Endothelial cell of umbilical vein (primary cell): ENCODE measurements around the gene OSBPL9. TPM values are rescaled to one million over a fixed set of nuclear protein-coding genes. Genes with fewer than 3 reads are reported as not detected.

ENCODE experiments used
- BruUV-seq: library from RNA; stranded (reverse); fragments of 400-500 nt; replicated peaks from 2 replicates; lab custom pipeline; 2021; lab: Mats Ljungman, UMichigan
- CTCF ChIA-PET: fragments of 300-600, 350-600 bp; sonication (Branson Sonifier 250); formaldehyde crosslinking; loops from one replicate; lab custom pipeline; 2021; ENCODE audit warnings: antibody characterized with exemption, inconsistent platforms; lab: Charles Lee
- POLR2A ChIA-PET: fragments of 300-600, 350-600 bp; sonication (Branson Sonifier 250); formaldehyde crosslinking; loops from one replicate; lab custom pipeline; 2021; ENCODE audit warnings: antibody characterized with exemption, inconsistent platforms; lab: Charles Lee
- DNase-seq: peaks from one replicate; pipeline ENCODE4 v3.0.0-alpha.2; 2011; ENCODE audit warnings: low read depth, low spot score
- FAIRE-seq: peaks from 2 replicates; lab custom pipeline; 2011; peaks lifted over from hg19 to GRCh38; lab: Jason Lieb, UNC
- H2AFZ ChIP-seq: 2 replicates; pipeline ENCODE4 v1.6.0; 2012; ENCODE audit warnings: low read depth, low read length, control low read depth, inconsistent platforms
- H3K27ac ChIP-seq: 2 replicates; pipeline ENCODE4 v1.5.1; 2011; ENCODE audit warnings: low read depth, mild to moderate bottlenecking, control low read depth, low read length, moderate library complexity; ENCODE audit not compliant: insufficient read depth
- H3K27me3 ChIP-seq, 2 experiments: 2 replicates each; pipeline versions ENCODE4 v1.6.0 to v1.6.1; 2011; ENCODE audit warnings: low read length in 2 of 2, mixed read lengths in 1 of 2; ENCODE audit not compliant: control insufficient read depth in 2 of 2, insufficient read depth in 2 of 2
- H3K36me3 ChIP-seq, 2 experiments: 2 replicates in 1 of 2; 3 replicates in 1 of 2; pipeline ENCODE4 v1.5.1; 2011; ENCODE audit warnings: low read length in 2 of 2, mild to moderate bottlenecking in 1 of 2, moderate library complexity in 1 of 2; ENCODE audit not compliant: control insufficient read depth in 2 of 2, insufficient read depth in 2 of 2; ENCODE audit errors: extremely low read depth in 1 of 2
- H3K4me1 ChIP-seq: 3 replicates; pipeline ENCODE4 v1.5.1; 2011; ENCODE audit warnings: mild to moderate bottlenecking, low read length; ENCODE audit not compliant: control insufficient read depth, insufficient read depth; ENCODE audit errors: extremely low read depth
- H3K4me2 ChIP-seq: 2 replicates; pipeline ENCODE4 v1.6.1; 2011; ENCODE audit warnings: low read length, control low read depth, mixed read lengths; ENCODE audit not compliant: insufficient read depth
- H3K4me3 ChIP-seq, 3 experiments: fragments of 200-600 bp in 1 of 3; sonication (generic), shearing (Covaris generic) in 1 of 3; replicated peaks in 1 of 3; 2 replicates each; pipeline ENCODE4 v1.5.1; 2011 to 2016; ENCODE audit warnings: control low read depth in 3 of 3, low read length in 3 of 3, mild to moderate bottlenecking in 2 of 3, inconsistent platforms in 1 of 3, low read depth in 1 of 3, moderate library complexity in 1 of 3; ENCODE audit not compliant: insufficient read depth in 1 of 3
- H3K79me2 ChIP-seq: 2 replicates; pipeline ENCODE4 v1.6.0; 2012; ENCODE audit warnings: low read length, inconsistent platforms; ENCODE audit not compliant: control insufficient read depth, insufficient read depth
- H3K9ac ChIP-seq: replicated peaks from 2 replicates; pipeline ENCODE3; 2011; ENCODE audit warnings: low read length, control low read depth; ENCODE audit not compliant: insufficient read depth; ENCODE audit errors: extremely low read depth
- H3K9me1 ChIP-seq: replicated peaks from 3 replicates; pipeline ENCODE4 v1.6.0; 2011; ENCODE audit warnings: mild to moderate bottlenecking, low read length; ENCODE audit not compliant: control insufficient read depth, insufficient read depth; ENCODE audit errors: extremely low read depth
- H3K9me3 ChIP-seq: replicated peaks from 2 replicates; pipeline ENCODE4 v1.5.1; 2012; ENCODE audit warnings: low read length, inconsistent platforms; ENCODE audit not compliant: control insufficient read depth, insufficient read depth
- H4K20me1 ChIP-seq: replicated peaks from 2 replicates; pipeline ENCODE3; 2011; ENCODE audit warnings: mild to moderate bottlenecking, low read length; ENCODE audit not compliant: control insufficient read depth, insufficient read depth; ENCODE audit errors: extremely low read depth
- CTCF ChIP-seq, 2 donors: IDR thresholded peaks; 1 replicate in 1 of 2; 2 replicates in 1 of 2; pipeline ENCODE4 v1.5.1; 2011; ENCODE audit warnings: low read length in 2 of 2, mild to moderate bottlenecking in 2 of 2, moderate library complexity in 2 of 2, control low read depth in 1 of 2, inconsistent platforms in 1 of 2, low read depth in 1 of 2; ENCODE audit not compliant: insufficient read depth in 1 of 2; ENCODE audit errors: extremely low read depth in 1 of 2
- EZH2 ChIP-seq: IDR thresholded peaks from 2 replicates; pipeline ENCODE4 v1.6.1; 2012; ENCODE audit warnings: borderline replicate concordance, low read depth, mild to moderate bottlenecking, moderate library complexity, low read length, inconsistent platforms; ENCODE audit not compliant: severe bottlenecking
- FOS ChIP-seq: IDR thresholded peaks from 2 replicates; pipeline ENCODE4 v1.6.1; 2011; ENCODE audit warnings: mild to moderate bottlenecking, low read length, moderate library complexity, borderline replicate concordance; ENCODE audit not compliant: insufficient read depth
- GATA2 ChIP-seq: IDR thresholded peaks from 2 replicates; pipeline ENCODE4 v1.7.0; 2011; ENCODE audit warnings: low read depth, mild to moderate bottlenecking, moderate library complexity, mixed read lengths, low read length; ENCODE audit not compliant: insufficient read length, insufficient read depth
- JUN ChIP-seq: IDR thresholded peaks from 2 replicates; pipeline ENCODE4 v1.6.1; 2011; ENCODE audit warnings: borderline replicate concordance, low read depth; ENCODE audit not compliant: insufficient read length, insufficient read depth
- MAX ChIP-seq: IDR thresholded peaks from 2 replicates; pipeline ENCODE4 v1.6.1; 2011; ENCODE audit not compliant: insufficient read depth, insufficient read length
- MYC ChIP-seq: IDR thresholded peaks from one replicate; pipeline ENCODE4 v1.6.1; 2011; ENCODE audit warnings: mild to moderate bottlenecking, low read depth, low read length
- POLR2A ChIP-seq: IDR thresholded peaks from 2 replicates; pipeline ENCODE4 v1.6.1; 2012; ENCODE audit warnings: low read depth, mild to moderate bottlenecking, control low read depth, low read length
- POLR2AphosphoS5 ChIP-seq: IDR thresholded peaks from 2 replicates; pipeline ENCODE4 v1.6.1; 2012; ENCODE audit warnings: low read depth, mild to moderate bottlenecking, control low read depth, low read length, moderate library complexity; ENCODE audit not compliant: insufficient read depth
- dilution Hi-C: fragments of 300-500 bp; cut with MboI; formaldehyde crosslinking; loops from one replicate; pipeline ENCODE4 v1.15.0; 2019; ENCODE audit warnings: low sequenced_read_pairs; ENCODE audit not compliant: extremely low pct_ligation_motif_present
- intact Hi-C: fragments of 100-400 bp; cut with micrococcal nuclease; formaldehyde crosslinking; loops from one replicate; pipeline ENCODE4 v1.10.0; 2022
- polyA plus RNA-seq, 4 experiments: library from polyadenylated mRNA; depleted of rRNA in 3 of 4; stranded (reverse) in 3 of 4; unstranded in 1 of 4; fragments of >200 nt; gene quantifications; 2 replicates each; pipeline versions ENCODE4 v1.2.1 to v1.2.3, GENCODE V29; 2011 to 2012; ENCODE audit warnings: missing spikeins in 1 of 4
- total RNA-seq: library from RNA; stranded (reverse); gene quantifications from 2 replicates; pipeline ENCODE4 v1.2.3, GENCODE V29; 2021

Gene OSBPL9
- total and polyA plus RNA-seq, 2 donors (not counting 3 experiments of a cell fraction or from before 2014, with no cell fraction given), result 46.2 to 80.3 TPM

- FAIRE-seq (no peak), DNase-seq (no peak)
- Histone ChIP-seq H3K9me1 (no peaks in the 10 kb centered on the region), H3K4me3 (no peak overlapping the region), H2AFZ (no peak overlapping the region), H3K9me3 (no peaks in the 10 kb centered on the region), H3K79me2 (peaks cover 2% of the 10 kb centered on the region), H3K27me3 (no peaks in the 10 kb centered on the region), H3K27ac (no peak overlapping the region), H3K4me2 (no peak overlapping the region), H4K20me1 (no peaks in the 10 kb centered on the region), H3K4me1 (peaks cover 6% of the 10 kb centered on the region), H3K9ac (no peak overlapping the region), H3K36me3 (no peaks in the 10 kb centered on the region)
- intact Hi-C loops (no loop called here), dilution Hi-C loops (no loop called here)
- BruUV-seq, result no TSS peak
- ChIA-PET POLR2A (interaction anchor here (0.6 kb wide), 1 partner anchor 315 kb away, joined by 3 read pairs; no protein-coding TSS in a partner anchor), CTCF (interaction anchor here (1.6 to 2.0 kb wide), 3 partner anchors 9 to 26 kb away, joined by 5 to 6 read pairs (median 5); no protein-coding TSS in a partner anchor)
- TF ChIP-seq EZH2 (no peak), GATA2 (no peak), CTCF (IDR thresholded peaks at IDR 0.05; ENCODE audit: extremely low read depth in 1 of 2, insufficient read depth in 1 of 2, low read depth in 1 of 2, low read length in 2 of 2) (no peak), POLR2AphosphoS5 (no peak), JUN (no peak), MAX (no peak), POLR2A (no peak), MYC (no peak), FOS (no peak)
Measured at GRCh38 chr1:51697166-51697565, 80.3 kb downstream of the OSBPL9 start.
